Choroid plexus epithelial cell (primary cell): ENCODE data around the gene PRSS21.

Experiments
- DNase-seq: peaks from one replicate; pipeline ENCODE4 v3.0.0-alpha.2; 2010; ENCODE audit warnings: low read depth
- H3K4me3 ChIP-seq: 2 replicates; pipeline ENCODE4 v1.5.1; 2011; ENCODE audit warnings: low read depth, mild to moderate bottlenecking, control low read depth, low read length, moderate library complexity
- CTCF ChIP-seq: conservative IDR thresholded peaks from 2 replicates; pipeline ENCODE4 v1.5.1; 2011; ENCODE audit warnings: low read depth, mild to moderate bottlenecking, control low read depth, inconsistent platforms, low read length, moderate library complexity

PRSS21 gene

GRCh38 chr16:2826591-2827373, 9.7 kb downstream of the PRSS21 start:
- DNase-seq: no peak
- H3K4me3 ChIP-seq: no peak overlapping the region
- TF ChIP-seq CTCF: no peak

GRCh38 chr16:2827374-2827791, 10.3 kb downstream of the PRSS21 start:
- TF ChIP-seq CTCF: no peak
- no peak overlapping the region for H3K4me3 ChIP-seq
- DNase-seq: no peak

DNA sequence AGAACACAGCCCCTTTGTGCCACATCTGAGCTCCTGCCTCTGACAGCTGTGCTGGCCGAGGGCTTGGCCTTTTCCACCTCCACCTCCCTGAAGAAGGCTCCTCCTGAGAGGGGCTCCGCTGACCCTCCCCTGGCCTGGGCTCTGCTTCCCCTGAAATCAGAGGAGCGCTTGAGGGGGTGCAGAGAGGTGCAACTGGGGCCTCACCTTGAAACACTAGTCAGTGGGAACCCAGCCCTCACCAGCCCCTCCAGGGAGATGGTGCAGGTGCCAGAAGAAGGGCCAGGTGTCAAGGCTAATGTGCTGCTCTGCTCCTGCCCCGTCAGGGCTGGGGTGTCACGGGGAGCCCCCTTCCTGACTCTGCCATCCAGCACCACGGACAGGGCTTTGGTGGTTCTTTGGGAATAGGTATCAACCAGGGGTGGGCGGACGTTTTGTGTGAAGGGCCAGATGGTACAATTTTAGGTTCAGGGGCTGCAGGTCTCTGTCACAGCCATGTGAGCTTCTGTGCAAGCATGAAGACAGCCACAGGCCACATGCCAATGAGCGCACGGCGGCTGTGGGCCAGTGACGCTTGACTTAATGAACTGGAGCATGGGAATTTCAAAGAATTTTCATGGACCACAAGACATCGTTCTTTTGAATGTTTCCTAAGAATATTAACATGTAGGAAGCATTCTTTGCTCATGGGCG, 10.9 kb downstream of the PRSS21 start:
- TF ChIP-seq CTCF: no peak
- no peak overlapping the region for H3K4me3 ChIP-seq
- no peak for DNase-seq

GRCh38 chr16:2828521-2828840, 11.4 kb downstream of the PRSS21 start:
- DNase-seq: no peak
- no peak overlapping the region for H3K4me3 ChIP-seq
- no peak for TF ChIP-seq CTCF

DNA sequence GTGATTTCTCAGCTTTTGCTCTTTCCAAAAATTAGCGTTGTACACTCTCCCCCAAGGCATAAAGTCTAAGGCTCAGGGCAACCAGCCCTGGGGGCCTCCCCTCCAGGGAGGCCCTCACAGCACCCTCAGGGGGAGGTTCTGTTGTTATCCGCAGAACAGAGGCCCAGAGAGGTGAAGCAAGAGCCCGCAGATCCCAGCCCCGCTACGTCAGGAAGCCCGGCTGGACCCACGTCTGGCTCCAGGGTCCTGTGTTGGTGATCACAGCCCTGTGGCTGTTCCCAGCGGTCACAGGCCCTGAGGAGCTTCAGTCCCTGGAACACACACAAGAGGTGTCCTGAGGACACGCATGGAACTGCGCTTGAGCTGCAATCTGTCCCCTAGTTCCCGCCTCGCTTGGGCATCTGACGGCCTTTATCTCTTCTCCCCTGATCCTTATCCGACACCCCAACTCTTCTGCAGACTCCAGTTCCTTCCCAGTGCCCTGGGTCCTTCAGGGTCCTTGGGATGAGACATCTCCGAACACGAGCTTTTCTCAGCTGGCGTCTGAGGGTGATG, 11.9 kb downstream of the PRSS21 start:
- no peak overlapping the region for H3K4me3 ChIP-seq
- no peak for TF ChIP-seq CTCF
- DNase-seq: no peak

DNA sequence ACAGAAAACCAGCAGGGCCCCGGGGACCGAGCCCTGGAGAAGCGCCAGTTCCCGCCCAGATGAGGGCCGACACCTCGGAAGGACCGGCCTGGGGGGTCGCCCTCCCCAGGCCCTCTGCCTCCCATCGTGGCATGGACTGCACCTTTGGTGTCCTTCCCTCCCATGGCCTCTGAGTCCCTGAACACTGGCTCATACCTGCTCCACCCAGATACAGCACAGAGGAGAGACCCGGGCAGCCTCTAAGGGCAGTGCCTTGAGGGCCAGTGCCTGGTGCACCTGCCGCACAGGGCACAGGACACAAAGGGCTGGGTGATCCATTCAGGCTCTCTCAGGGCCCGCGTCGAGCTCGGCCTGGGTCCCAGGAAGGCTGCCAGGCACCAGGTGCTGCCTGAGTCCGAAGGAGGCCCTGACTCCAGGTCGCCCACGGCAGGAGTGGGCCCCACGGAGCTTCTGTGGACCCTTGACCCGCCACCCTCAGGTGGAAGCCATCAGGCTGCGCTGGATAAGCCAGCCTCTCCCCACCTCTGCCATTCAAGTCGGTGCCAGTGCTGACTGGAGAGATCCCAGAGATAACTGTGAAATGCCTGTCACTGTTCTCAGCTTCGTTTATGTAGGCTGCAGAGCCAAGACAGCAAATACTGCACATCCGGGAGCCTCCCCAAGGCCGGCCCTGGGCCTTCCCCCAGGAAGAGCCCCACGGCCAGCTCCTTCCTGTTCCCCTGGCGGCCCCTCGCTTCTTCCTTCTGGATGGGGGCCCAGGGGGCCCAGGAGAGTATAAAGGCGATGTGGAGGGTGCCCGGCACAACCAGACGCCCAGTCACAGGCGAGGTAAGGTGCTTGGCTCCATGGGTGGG, 12.7 kb downstream of the PRSS21 start, which contains the start of gene ZG16B:
ZG16B (plus strand) TSS at position 803 of the 854 bp plus-strand sequence. CDS start 139 bp downstream, outside the sequence.
- TF ChIP-seq CTCF: no peak
- H3K4me3 ChIP-seq: no peak within 1 kb of the TSS
- peak; percentile 31 for DNase-seq
